Nephron (organoid): ENCODE results near the gene TAS2R42.

Source experiments
- H3K27ac Mint-ChIP-seq, 3 experiments: 2 replicates each; pipeline ENCODE4 v1.8.0; 2020; ENCODE audit warnings: mixed read lengths in 3 of 3, mild to moderate bottlenecking in 2 of 3, moderate library complexity in 1 of 3
- H3K27me3 Mint-ChIP-seq: 2 replicates; pipeline ENCODE4 v1.8.0; 2021; ENCODE audit warnings: low read depth, mild to moderate bottlenecking, moderate library complexity, mixed read lengths
- H3K36me3 Mint-ChIP-seq: 2 replicates; pipeline ENCODE4 v1.8.0; 2020; ENCODE audit warnings: low read depth, mixed read lengths
- H3K4me1 Mint-ChIP-seq: 2 replicates; pipeline ENCODE4 v1.8.0; 2020; ENCODE audit warnings: mixed read lengths
- H3K4me3 Mint-ChIP-seq, 3 experiments: 2 replicates each; pipeline ENCODE4 v1.8.0; 2020; ENCODE audit warnings: mild to moderate bottlenecking in 3 of 3, mixed read lengths in 3 of 3, moderate library complexity in 2 of 3
- H3K9me3 Mint-ChIP-seq: 2 replicates; pipeline ENCODE4 v1.8.0; 2020; ENCODE audit warnings: mixed read lengths
- CTCF ChIP-seq, 3 experiments: fragments of 200-600 bp; sonication (generic); IDR thresholded peaks; one replicate each; pipeline ENCODE4 v1.5.0; 2021; ENCODE audit warnings: antibody characterized with exemption in 3 of 3; ENCODE audit not compliant: unreplicated experiment in 3 of 3

Gene TAS2R42

GRCh38 chr12:11186837-11187236 is at the start of gene TAS2R42:
TSS of gene TAS2R42 (minus strand) at chr12:11186937. CDS start at chr12:11186937, 0 bp downstream.
- Mint-ChIP-seq H3K4me3 (no peak within 1 kb of the TSS), H3K4me1 (no peaks in the 10 kb centered on the region), H3K27ac (no peak within 1 kb of the TSS), H3K9me3 (no peaks in the 10 kb centered on the region), H3K27me3 (no peaks in the 10 kb centered on the region), H3K36me3 (no peaks in the 10 kb centered on the region)
- no peak for TF ChIP-seq CTCF (IDR thresholded peaks at IDR 0.05; ENCODE audit: unreplicated experiment in 3 of 3)

GRCh38 chr12:11233532-11233931 is 46.8 kb upstream of the TAS2R42 start:
- TF ChIP-seq CTCF (IDR thresholded peaks at IDR 0.05; ENCODE audit: unreplicated experiment in 3 of 3), result no peak
- Mint-ChIP-seq H3K27me3 (no peaks in the 10 kb centered on the region), H3K36me3 (no peaks in the 10 kb centered on the region), H3K9me3 (no peaks in the 10 kb centered on the region), H3K4me1 (no peaks in the 10 kb centered on the region), H3K4me3 (no peak overlapping the region), H3K27ac (no peak overlapping the region)

GRCh38 chr12:11228296-11228879 is 41.7 kb upstream of the TAS2R42 start:
- no peaks in the 10 kb centered on the region for H3K36me3 Mint-ChIP-seq
- H3K4me1 Mint-ChIP-seq, result no peaks in the 10 kb centered on the region
- no peaks in the 10 kb centered on the region for H3K9me3 Mint-ChIP-seq
- TF ChIP-seq CTCF (IDR thresholded peaks at IDR 0.05; ENCODE audit: unreplicated experiment in 3 of 3), result peak; percentile 45 to 63 (median 47)
- H3K27ac Mint-ChIP-seq, result no peak overlapping the region
- H3K4me3 Mint-ChIP-seq, result no peak overlapping the region
- no peaks in the 10 kb centered on the region for H3K27me3 Mint-ChIP-seq

- no peak for TF ChIP-seq CTCF (IDR thresholded peaks at IDR 0.05; ENCODE audit: unreplicated experiment in 3 of 3)
Observed at GRCh38 chr12:11227373-11227772, 40.6 kb upstream of the TAS2R42 start.

GRCh38 chr12:11209113-11209512 is 22.4 kb upstream of the TAS2R42 start:
- TF ChIP-seq CTCF (IDR thresholded peaks at IDR 0.05; ENCODE audit: unreplicated experiment in 3 of 3), result no peak
- Mint-ChIP-seq H3K4me3 (no peak overlapping the region), H3K9me3 (peaks cover 10% of the 10 kb centered on the region), H3K27me3 (no peaks in the 10 kb centered on the region), H3K4me1 (no peaks in the 10 kb centered on the region), H3K36me3 (no peaks in the 10 kb centered on the region), H3K27ac (no peak overlapping the region)

More at GRCh38 chr12:11227373-11227772, 40.6 kb upstream of the TAS2R42 start:
- H3K9me3 Mint-ChIP-seq, result peaks cover 7% of the 10 kb centered on the region
- H3K27me3 Mint-ChIP-seq, result no peaks in the 10 kb centered on the region
- H3K36me3 Mint-ChIP-seq, result no peaks in the 10 kb centered on the region
- no peaks in the 10 kb centered on the region for H3K4me1 Mint-ChIP-seq
- no peak overlapping the region for H3K4me3 Mint-ChIP-seq
- no peak overlapping the region for H3K27ac Mint-ChIP-seq

GRCh38 chr12:11204173-11204572 is 17.4 kb upstream of the TAS2R42 start:
- no peak for TF ChIP-seq CTCF (IDR thresholded peaks at IDR 0.05; ENCODE audit: unreplicated experiment in 3 of 3)
- Mint-ChIP-seq H3K27ac (no peak overlapping the region), H3K36me3 (no peaks in the 10 kb centered on the region), H3K4me3 (no peak overlapping the region), H3K4me1 (no peaks in the 10 kb centered on the region), H3K27me3 (no peaks in the 10 kb centered on the region), H3K9me3 (peaks cover 4% of the 10 kb centered on the region)
